ENCODE data around the gene TMEM123. TPM values are rescaled to one million over a fixed set of nuclear protein-coding genes. Genes with fewer than 3 reads are reported as not detected.

Gene TMEM123
- total RNA-seq, 1 experiment from 2014 or later, result 400 TPM

DNA sequence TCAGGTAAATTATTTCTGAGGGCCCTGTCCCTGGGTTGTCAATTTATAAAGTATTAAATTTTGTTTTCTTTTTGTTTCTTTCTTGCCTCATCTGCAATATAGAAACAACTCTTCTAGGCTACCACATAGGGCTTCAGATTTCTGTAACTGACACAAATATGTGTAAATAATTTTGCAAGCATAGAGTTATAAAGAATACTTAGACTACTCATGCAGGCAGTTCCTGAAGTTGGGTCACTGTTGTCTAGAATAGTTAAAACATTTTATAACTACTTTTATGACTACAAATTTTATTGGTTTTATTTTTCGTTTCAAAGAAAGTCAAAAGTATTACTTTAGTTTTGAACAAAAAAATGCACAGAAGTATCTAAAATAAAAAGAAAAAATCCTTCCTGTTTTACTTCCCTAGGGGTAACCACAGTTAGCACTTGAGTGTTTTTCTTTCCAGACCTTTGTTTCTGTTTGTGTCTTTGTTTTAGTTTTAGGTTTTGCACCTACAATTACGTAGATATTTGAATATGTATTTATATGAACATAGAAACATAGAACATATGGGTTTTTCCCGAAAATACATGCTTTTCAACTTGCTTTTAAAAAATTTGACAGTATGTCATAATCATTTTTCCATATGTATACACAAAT is 12.4 kb upstream of the TMEM123 start:
- Mint-ChIP-seq H3K4me3 (ENCODE audit: unreplicated experiment) (no peak overlapping the region), H3K4me1 (ENCODE audit: low read depth, unreplicated experiment) (peaks cover 39% of the 10 kb centered on the region)
- POLR2A ChIA-PET, result no interaction called here

DNA sequence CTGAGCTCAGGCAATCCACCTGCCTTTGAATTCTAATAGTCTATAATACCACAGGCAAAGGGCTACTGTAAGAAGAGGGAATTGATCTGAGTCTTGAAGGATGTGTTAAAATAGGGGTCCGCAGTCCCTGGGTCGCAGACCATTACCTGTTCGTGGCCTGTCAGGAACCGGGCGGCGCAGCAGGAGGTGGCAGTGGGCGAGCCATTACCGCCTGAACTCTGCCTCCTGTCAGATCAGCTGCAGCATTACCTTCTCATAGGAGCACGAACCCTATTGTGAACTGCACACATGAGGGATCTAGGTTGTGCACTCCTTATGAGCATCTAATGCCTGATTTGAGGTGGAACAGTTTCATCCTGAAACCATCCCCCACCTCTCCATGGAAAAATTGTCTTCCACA is 11.5 kb upstream of the TMEM123 start:
- DNase-seq, result no peak
- H3K36me3 Mint-ChIP-seq (ENCODE audit: insufficient read depth, unreplicated experiment), result peaks cover 6% of the 10 kb centered on the region
- POLR2A ChIA-PET, result no interaction called here
- peaks cover 54% of the 10 kb centered on the region for H3K4me1 ChIP-seq
- no peaks in the 10 kb centered on the region for H3K27me3 Mint-ChIP-seq (ENCODE audit: insufficient read depth, unreplicated experiment)
- intact Hi-C loops (cut with micrococcal nuclease; ENCODE audit: unreplicated experiment), result no loop called here
- H3K27me3 ChIP-seq (replicated peaks; ENCODE audit: control insufficient read depth, insufficient read depth, low read length), result no peaks in the 10 kb centered on the region
- no peak overlapping the region for H3K4me3 ChIP-seq (ENCODE audit: low read depth, low read length)
- no peaks in the 10 kb centered on the region for H3K9me3 ChIP-seq
- no TSS peak for BruUV-seq (replicated peaks)
- CTCF ChIA-PET, result no interaction called here
- no peaks in the 10 kb centered on the region for H3K9me3 Mint-ChIP-seq (ENCODE audit: unreplicated experiment)
- TF ChIP-seq, protein P1, sequence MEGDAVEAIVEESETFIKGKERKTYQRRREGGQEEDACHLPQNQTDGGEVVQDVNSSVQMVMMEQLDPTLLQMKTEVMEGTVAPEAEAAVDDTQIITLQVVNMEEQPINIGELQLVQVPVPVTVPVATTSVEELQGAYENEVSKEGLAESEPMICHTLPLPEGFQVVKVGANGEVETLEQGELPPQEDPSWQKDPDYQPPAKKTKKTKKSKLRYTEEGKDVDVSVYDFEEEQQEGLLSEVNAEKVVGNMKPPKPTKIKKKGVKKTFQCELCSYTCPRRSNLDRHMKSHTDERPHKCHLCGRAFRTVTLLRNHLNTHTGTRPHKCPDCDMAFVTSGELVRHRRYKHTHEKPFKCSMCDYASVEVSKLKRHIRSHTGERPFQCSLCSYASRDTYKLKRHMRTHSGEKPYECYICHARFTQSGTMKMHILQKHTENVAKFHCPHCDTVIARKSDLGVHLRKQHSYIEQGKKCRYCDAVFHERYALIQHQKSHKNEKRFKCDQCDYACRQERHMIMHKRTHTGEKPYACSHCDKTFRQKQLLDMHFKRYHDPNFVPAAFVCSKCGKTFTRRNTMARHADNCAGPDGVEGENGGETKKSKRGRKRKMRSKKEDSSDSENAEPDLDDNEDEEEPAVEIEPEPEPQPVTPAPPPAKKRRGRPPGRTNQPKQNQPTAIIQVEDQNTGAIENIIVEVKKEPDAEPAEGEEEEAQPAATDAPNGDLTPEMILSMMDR (IDR thresholded peaks at IDR 0.05; ENCODE audit: insufficient read depth in 1 of 2, low read depth in 1 of 2, low read length in 1 of 2, severe bottlenecking in 1 of 2, unreplicated experiment in 1 of 2), result no peak
- H3K27ac Mint-ChIP-seq (ENCODE audit: unreplicated experiment), result no peak overlapping the region
- peaks cover 37% of the 10 kb centered on the region for H3K4me1 Mint-ChIP-seq (ENCODE audit: low read depth, unreplicated experiment)
- no peak overlapping the region for H3K4me3 Mint-ChIP-seq (ENCODE audit: unreplicated experiment)
- no peaks in the 10 kb centered on the region for H3K36me3 ChIP-seq (ENCODE audit: control insufficient read depth, insufficient read depth, low read length)

More for the DNA sequence above, 12.4 kb upstream of the TMEM123 start:
- Histone ChIP-seq H3K4me1 (peaks cover 60% of the 10 kb centered on the region), H3K27me3 (replicated peaks; ENCODE audit: control insufficient read depth, insufficient read depth, low read length) (no peaks in the 10 kb centered on the region), H3K4me3 (ENCODE audit: low read depth, low read length) (no peak overlapping the region), H3K9me3 (no peaks in the 10 kb centered on the region), H3K36me3 (ENCODE audit: control insufficient read depth, insufficient read depth, low read length) (no peaks in the 10 kb centered on the region)
- Mint-ChIP-seq H3K36me3 (ENCODE audit: insufficient read depth, unreplicated experiment) (peaks cover 6% of the 10 kb centered on the region), H3K9me3 (ENCODE audit: unreplicated experiment) (no peaks in the 10 kb centered on the region), H3K27ac (ENCODE audit: unreplicated experiment) (no peak overlapping the region), H3K27me3 (ENCODE audit: insufficient read depth, unreplicated experiment) (no peaks in the 10 kb centered on the region)
- TF ChIP-seq, protein P1 (IDR thresholded peaks at IDR 0.05; ENCODE audit: insufficient read depth in 1 of 2, low read depth in 1 of 2, low read length in 1 of 2, severe bottlenecking in 1 of 2, unreplicated experiment in 1 of 2), result no peak
- intact Hi-C loops (cut with micrococcal nuclease; ENCODE audit: unreplicated experiment), result no loop called here
- no TSS peak for BruUV-seq (replicated peaks)
- CTCF ChIA-PET, result no interaction called here
- DNase-seq, result no peak

DNA sequence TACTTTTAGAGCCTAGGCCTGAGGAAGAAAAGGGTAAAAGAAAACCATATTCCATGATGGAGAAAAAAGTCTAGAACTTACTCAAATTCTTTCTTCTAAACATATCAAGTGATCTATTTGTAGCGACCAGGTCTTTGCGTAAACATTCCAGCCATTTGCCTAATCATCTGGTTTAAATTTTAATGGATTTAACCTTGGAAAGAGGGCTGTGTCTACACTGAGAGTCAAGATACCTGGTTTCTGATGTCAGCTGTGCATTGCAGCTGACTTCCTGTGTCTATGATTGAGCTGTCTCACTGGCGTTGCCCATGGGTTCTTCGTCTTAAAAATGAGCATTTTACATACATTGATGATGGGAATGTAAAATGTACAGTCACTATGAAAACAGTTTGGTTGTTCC is 10.0 kb upstream of the TMEM123 start:
- no TSS peak for BruUV-seq (replicated peaks)
- Histone ChIP-seq H3K9me3 (no peaks in the 10 kb centered on the region), H3K4me1 (peaks cover 40% of the 10 kb centered on the region), H3K27me3 (replicated peaks; ENCODE audit: control insufficient read depth, insufficient read depth, low read length) (no peaks in the 10 kb centered on the region), H3K36me3 (ENCODE audit: control insufficient read depth, insufficient read depth, low read length) (no peaks in the 10 kb centered on the region), H3K4me3 (ENCODE audit: low read depth, low read length) (no peak overlapping the region)
- ChIA-PET POLR2A (no interaction called here), CTCF (no interaction called here)
- peaks cover 28% of the 10 kb centered on the region for H3K4me1 Mint-ChIP-seq (ENCODE audit: low read depth, unreplicated experiment)
- H3K9me3 Mint-ChIP-seq (ENCODE audit: unreplicated experiment), result no peaks in the 10 kb centered on the region
- H3K27ac Mint-ChIP-seq (ENCODE audit: unreplicated experiment), result no peak overlapping the region
- DNase-seq, result peak in 1 of 2 experiments; percentile 29
- intact Hi-C loops (cut with micrococcal nuclease; ENCODE audit: unreplicated experiment), result loop anchor here (1.0 kb wide), 1 partner anchor 9 kb away; no protein-coding TSS in a partner anchor
- no peak overlapping the region for H3K4me3 Mint-ChIP-seq (ENCODE audit: unreplicated experiment)
- TF ChIP-seq, protein P1 (IDR thresholded peaks at IDR 0.05; ENCODE audit: insufficient read depth in 1 of 2, low read depth in 1 of 2, low read length in 1 of 2, severe bottlenecking in 1 of 2, unreplicated experiment in 1 of 2), result no peak
- H3K36me3 Mint-ChIP-seq (ENCODE audit: insufficient read depth, unreplicated experiment), result peaks cover 6% of the 10 kb centered on the region
- H3K27me3 Mint-ChIP-seq (ENCODE audit: insufficient read depth, unreplicated experiment), result no peaks in the 10 kb centered on the region

Data from Caco-2 (cell line).